ENCODE data around the gene IFITM10. TPM values are rescaled to one million over a fixed set of nuclear protein-coding genes. Genes with fewer than 3 reads are reported as not detected.

The IFITM10 gene
- polyA plus RNA-seq, 1 of the 3 experiments (the other 2 are of a cell fraction) = 0.21 TPM

DNA sequence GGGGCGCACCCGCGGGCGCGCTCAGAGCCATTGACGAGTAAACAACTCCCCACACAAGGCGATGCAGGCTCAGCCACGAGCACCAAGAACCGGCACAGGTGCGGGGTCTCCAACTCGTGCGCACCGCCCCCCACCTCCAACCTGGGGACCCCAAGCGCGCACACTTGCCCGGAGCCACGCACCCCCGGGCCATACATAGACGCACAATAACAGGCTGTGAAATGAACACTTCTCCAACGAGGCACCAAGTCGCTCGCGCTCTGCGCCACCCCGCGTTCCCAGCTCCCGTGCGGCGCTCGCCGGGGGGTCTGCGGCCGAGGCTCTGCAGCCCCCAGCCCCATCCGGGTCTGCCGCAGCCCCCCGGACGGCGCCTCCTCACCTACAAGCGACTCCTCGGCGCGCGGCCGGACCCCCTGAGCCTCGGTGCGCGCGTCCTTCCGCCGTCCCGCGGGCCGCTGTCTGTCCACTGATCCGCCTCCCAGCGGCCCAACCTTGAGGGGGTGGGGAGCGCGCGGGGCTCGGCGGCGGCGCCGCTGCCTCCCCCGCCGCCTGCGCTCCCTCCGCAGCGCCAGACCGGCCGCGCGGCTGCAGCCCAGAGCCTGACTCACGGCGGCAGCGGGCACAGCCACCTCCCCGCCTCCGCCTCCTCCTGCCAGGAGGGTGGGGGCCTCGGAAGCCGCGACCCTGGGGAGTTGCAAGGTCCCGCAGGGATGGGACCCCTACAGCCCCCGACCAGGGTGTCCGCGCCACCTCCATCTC lies 1.6 kb downstream of the IFITM10 start:
- Histone ChIP-seq H3F3A (replicated peaks; ENCODE audit: insufficient read depth) (peaks cover 7% of the 10 kb centered on the region), H3K27ac (ENCODE audit: low read depth in 2 of 2, low read length in 1 of 2) (peak overlapping the region in 1 of 2 experiments; percentile 92; a peak in 1 of 4 replicates), H3K79me2 (ENCODE audit: insufficient read depth) (no peaks in the 10 kb centered on the region), H3K36me3 (replicated peaks in 1 of 2; ENCODE audit: control insufficient read depth in 1 of 2, insufficient read depth in 2 of 2, low read length in 1 of 2) (peaks cover 0 to 8% of the 10 kb centered on the region in 2 experiments), H4K20me1 (ENCODE audit: insufficient read depth) (no peaks in the 10 kb centered on the region), H3K27me3 (ENCODE audit: insufficient read depth) (no peaks in the 10 kb centered on the region), H3K4me2 (peak overlapping the region; percentile 71; the same call in 1 of the 2 replicates), H3K9me2 (no peaks in the 10 kb centered on the region), H3K9ac (no peak overlapping the region), H2AFZ (ENCODE audit: low read depth) (no peak overlapping the region), H3K9me3 (no peaks in the 10 kb centered on the region), H3K4me3 (ENCODE audit: low read depth in 2 of 2, low read length in 1 of 2) (peak overlapping the region in 1 of 2 experiments; percentile 50; a peak in 2 of 4 replicates), H3K4me1 (ENCODE audit: control insufficient read depth in 1 of 2, insufficient read depth in 2 of 2, low read depth in 1 of 2, low read length in 1 of 2) (peaks cover 0 to 88% of the 10 kb centered on the region in 2 experiments; a peak in 1 of 4 replicates)
- peak; percentile 85 for DNase-seq
- TF ChIP-seq, protein P1, sequence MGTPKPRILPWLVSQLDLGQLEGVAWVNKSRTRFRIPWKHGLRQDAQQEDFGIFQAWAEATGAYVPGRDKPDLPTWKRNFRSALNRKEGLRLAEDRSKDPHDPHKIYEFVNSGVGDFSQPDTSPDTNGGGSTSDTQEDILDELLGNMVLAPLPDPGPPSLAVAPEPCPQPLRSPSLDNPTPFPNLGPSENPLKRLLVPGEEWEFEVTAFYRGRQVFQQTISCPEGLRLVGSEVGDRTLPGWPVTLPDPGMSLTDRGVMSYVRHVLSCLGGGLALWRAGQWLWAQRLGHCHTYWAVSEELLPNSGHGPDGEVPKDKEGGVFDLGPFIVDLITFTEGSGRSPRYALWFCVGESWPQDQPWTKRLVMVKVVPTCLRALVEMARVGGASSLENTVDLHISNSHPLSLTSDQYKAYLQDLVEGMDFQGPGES (IDR thresholded peaks at IDR 0.05; ENCODE audit: low read depth, low read length) = no peak
- TF ChIP-seq TEAD4 (IDR thresholded peaks at IDR 0.05; ENCODE audit: borderline replicate concordance, insufficient read depth) (no peak), FOXJ3 (CRISPR knock-in tag; IDR thresholded peaks at IDR 0.05) (no peak)
- WGBS (ENCODE audit: low lambda C conversion rate) = 12% methylated on average over 22 of the region's 84 CpGs
- ChIA-PET CTCF (interaction anchor here (0.8 to 5.4 kb wide), 7 partner anchors 56 to 133 kb away, joined by 3 to 39 read pairs (median 4); partner anchors contain the start of gene SYT8), POLR2A (interaction anchor here (1.0 to 1.7 kb wide), 2 partner anchors 14 to 55 kb away, joined by 3 to 5 read pairs; no protein-coding TSS in a partner anchor)

DNA sequence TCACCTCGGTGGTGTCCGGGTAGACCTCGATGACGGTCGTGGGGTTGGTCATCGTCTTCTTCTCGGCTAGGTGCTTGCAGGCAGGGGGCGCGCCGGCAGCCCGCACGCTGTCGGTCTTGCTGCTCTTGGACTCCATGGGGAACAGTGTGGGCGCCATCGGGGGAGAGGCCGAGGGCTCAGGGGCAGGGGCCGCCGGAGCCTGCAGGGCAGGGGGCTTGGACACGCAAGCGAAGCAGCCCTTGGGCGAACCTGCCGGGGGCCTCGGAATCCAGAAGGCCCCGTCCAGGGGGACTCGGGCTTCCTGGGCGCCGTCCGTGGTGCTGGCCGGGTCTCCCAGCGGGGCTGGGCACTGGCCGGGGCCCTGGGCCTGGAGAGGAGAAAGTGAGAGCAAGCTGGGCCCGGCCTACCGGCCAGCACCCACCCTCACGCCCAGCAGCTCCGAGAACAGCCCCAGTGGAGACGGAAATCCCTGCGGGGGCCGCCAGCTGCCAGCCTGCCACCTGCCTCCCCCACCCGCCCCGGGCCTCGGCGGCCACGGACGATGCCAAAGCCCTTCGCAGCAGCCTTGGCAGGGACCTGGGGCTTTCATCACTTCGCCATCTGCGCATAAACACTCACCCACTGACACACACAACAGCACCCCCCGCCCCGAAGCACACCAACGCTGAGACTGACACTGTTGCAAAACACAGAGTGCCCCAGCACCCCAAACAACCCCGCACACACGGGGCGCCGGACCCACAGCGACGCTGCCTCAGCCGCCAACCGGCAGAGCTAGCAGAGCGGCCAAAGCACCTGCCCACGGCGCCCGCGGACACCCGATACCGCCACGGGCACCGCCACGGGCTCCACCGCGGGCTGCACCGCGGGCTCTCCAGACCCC lies 2.4 kb downstream of the IFITM10 start:
- Histone ChIP-seq H3K4me3 (ENCODE audit: low read depth in 2 of 2, low read length in 1 of 2) (peak overlapping the region in 1 of 2 experiments; percentile 50; a peak in 2 of 4 replicates), H3K36me3 (replicated peaks in 1 of 2; ENCODE audit: control insufficient read depth in 1 of 2, insufficient read depth in 2 of 2, low read length in 1 of 2) (peaks cover 0 to 3% of the 10 kb centered on the region in 2 experiments), H4K20me1 (ENCODE audit: insufficient read depth) (no peaks in the 10 kb centered on the region), H3K27ac (ENCODE audit: low read depth in 2 of 2, low read length in 1 of 2) (peak overlapping the region in 1 of 2 experiments; percentile 92; a peak in 2 of 4 replicates), H3K9me2 (no peaks in the 10 kb centered on the region), H3K4me2 (peak overlapping the region; percentile 71; the same call in 1 of the 2 replicates), H2AFZ (ENCODE audit: low read depth) (no peak overlapping the region), H3K4me1 (ENCODE audit: control insufficient read depth in 1 of 2, insufficient read depth in 2 of 2, low read depth in 1 of 2, low read length in 1 of 2) (peaks cover 0 to 89% of the 10 kb centered on the region in 2 experiments; a peak in 1 of 4 replicates), H3F3A (replicated peaks; ENCODE audit: insufficient read depth) (peaks cover 7% of the 10 kb centered on the region), H3K9me3 (no peaks in the 10 kb centered on the region), H3K27me3 (ENCODE audit: insufficient read depth) (no peaks in the 10 kb centered on the region), H3K79me2 (ENCODE audit: insufficient read depth) (no peaks in the 10 kb centered on the region), H3K9ac (no peak overlapping the region)
- TF ChIP-seq, protein P2, sequence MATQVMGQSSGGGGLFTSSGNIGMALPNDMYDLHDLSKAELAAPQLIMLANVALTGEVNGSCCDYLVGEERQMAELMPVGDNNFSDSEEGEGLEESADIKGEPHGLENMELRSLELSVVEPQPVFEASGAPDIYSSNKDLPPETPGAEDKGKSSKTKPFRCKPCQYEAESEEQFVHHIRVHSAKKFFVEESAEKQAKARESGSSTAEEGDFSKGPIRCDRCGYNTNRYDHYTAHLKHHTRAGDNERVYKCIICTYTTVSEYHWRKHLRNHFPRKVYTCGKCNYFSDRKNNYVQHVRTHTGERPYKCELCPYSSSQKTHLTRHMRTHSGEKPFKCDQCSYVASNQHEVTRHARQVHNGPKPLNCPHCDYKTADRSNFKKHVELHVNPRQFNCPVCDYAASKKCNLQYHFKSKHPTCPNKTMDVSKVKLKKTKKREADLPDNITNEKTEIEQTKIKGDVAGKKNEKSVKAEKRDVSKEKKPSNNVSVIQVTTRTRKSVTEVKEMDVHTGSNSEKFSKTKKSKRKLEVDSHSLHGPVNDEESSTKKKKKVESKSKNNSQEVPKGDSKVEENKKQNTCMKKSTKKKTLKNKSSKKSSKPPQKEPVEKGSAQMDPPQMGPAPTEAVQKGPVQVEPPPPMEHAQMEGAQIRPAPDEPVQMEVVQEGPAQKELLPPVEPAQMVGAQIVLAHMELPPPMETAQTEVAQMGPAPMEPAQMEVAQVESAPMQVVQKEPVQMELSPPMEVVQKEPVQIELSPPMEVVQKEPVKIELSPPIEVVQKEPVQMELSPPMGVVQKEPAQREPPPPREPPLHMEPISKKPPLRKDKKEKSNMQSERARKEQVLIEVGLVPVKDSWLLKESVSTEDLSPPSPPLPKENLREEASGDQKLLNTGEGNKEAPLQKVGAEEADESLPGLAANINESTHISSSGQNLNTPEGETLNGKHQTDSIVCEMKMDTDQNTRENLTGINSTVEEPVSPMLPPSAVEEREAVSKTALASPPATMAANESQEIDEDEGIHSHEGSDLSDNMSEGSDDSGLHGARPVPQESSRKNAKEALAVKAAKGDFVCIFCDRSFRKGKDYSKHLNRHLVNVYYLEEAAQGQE (IDR thresholded peaks at IDR 0.05; ENCODE audit: low read depth, low read length) = peak; percentile 42; the same call in 1 of the 2 replicates
- TF ChIP-seq, protein P3, sequence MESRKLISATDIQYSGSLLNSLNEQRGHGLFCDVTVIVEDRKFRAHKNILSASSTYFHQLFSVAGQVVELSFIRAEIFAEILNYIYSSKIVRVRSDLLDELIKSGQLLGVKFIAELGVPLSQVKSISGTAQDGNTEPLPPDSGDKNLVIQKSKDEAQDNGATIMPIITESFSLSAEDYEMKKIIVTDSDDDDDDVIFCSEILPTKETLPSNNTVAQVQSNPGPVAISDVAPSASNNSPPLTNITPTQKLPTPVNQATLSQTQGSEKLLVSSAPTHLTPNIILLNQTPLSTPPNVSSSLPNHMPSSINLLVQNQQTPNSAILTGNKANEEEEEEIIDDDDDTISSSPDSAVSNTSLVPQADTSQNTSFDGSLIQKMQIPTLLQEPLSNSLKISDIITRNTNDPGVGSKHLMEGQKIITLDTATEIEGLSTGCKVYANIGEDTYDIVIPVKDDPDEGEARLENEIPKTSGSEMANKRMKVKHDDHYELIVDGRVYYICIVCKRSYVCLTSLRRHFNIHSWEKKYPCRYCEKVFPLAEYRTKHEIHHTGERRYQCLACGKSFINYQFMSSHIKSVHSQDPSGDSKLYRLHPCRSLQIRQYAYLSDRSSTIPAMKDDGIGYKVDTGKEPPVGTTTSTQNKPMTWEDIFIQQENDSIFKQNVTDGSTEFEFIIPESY (IDR thresholded peaks at IDR 0.05; ENCODE audit: borderline replicate concordance, low read depth) = no peak
- ChIA-PET POLR2A (interaction anchor here (0.5 to 1.0 kb wide), 2 partner anchors 14 to 958 kb away, joined by 3 read pairs; partner anchors contain the start of gene CEND1), CTCF (interaction anchor here (1.2 to 5.4 kb wide), 5 partner anchors 55 to 95 kb away, joined by 4 to 39 read pairs (median 9); no protein-coding TSS in a partner anchor)
- peak; percentile 59 for DNase-seq
- 94% methylated on average over 13 of the region's 72 CpGs for WGBS (ENCODE audit: low lambda C conversion rate)

Measured in SK-N-SH (cell line).